ENCODE results near the gene ASTN1. TPM values are rescaled to one million over a fixed set of nuclear protein-coding genes. Genes with fewer than 3 reads are reported as not detected.

The ASTN1 gene
- total RNA-seq, 1 donor: not detected

GRCh38 chr1:176893625-176894352 is 270.7 kb downstream of the ASTN1 start:
- Histone ChIP-seq H3K79me2 (ENCODE audit: insufficient read depth, low read length) (no peaks in the 10 kb centered on the region), H3K9me3 (ENCODE audit: low read depth, low read length) (no peaks in the 10 kb centered on the region), H4K20me1 (ENCODE audit: insufficient read depth, low read length) (no peaks in the 10 kb centered on the region), H3K4me2 (ENCODE audit: insufficient read depth, low read length) (no peak overlapping the region), H3K27ac (ENCODE audit: low read depth, low read length) (no peak overlapping the region), H3K27me3 (ENCODE audit: insufficient read depth, low read length) (peaks cover 3% of the 10 kb centered on the region), H2AFZ (ENCODE audit: low read length) (no peak overlapping the region), H3K4me1 (ENCODE audit: insufficient read depth, low read length) (no peaks in the 10 kb centered on the region), H3K4me3 (ENCODE audit: insufficient read depth, low read length) (no peak overlapping the region), H3K36me3 (ENCODE audit: insufficient read depth, low read length) (no peaks in the 10 kb centered on the region)
- TF ChIP-seq, protein P1, sequence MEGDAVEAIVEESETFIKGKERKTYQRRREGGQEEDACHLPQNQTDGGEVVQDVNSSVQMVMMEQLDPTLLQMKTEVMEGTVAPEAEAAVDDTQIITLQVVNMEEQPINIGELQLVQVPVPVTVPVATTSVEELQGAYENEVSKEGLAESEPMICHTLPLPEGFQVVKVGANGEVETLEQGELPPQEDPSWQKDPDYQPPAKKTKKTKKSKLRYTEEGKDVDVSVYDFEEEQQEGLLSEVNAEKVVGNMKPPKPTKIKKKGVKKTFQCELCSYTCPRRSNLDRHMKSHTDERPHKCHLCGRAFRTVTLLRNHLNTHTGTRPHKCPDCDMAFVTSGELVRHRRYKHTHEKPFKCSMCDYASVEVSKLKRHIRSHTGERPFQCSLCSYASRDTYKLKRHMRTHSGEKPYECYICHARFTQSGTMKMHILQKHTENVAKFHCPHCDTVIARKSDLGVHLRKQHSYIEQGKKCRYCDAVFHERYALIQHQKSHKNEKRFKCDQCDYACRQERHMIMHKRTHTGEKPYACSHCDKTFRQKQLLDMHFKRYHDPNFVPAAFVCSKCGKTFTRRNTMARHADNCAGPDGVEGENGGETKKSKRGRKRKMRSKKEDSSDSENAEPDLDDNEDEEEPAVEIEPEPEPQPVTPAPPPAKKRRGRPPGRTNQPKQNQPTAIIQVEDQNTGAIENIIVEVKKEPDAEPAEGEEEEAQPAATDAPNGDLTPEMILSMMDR (IDR thresholded peaks at IDR 0.05; ENCODE audit: extremely low read depth, low read depth, low read length): no peak
- no peak for DNase-seq (ENCODE audit: insufficient read length, low spot score, missing footprints)

- no peak overlapping the region for H3K27ac ChIP-seq (ENCODE audit: low read depth, low read length)
- no peaks in the 10 kb centered on the region for H3K79me2 ChIP-seq (ENCODE audit: insufficient read depth, low read length)
- H3K9me3 ChIP-seq (ENCODE audit: low read depth, low read length): no peaks in the 10 kb centered on the region
- no peak overlapping the region for H2AFZ ChIP-seq (ENCODE audit: low read length)
- H3K4me3 ChIP-seq (ENCODE audit: insufficient read depth, low read length): no peak overlapping the region
- no peaks in the 10 kb centered on the region for H4K20me1 ChIP-seq (ENCODE audit: insufficient read depth, low read length)
- peaks cover 3% of the 10 kb centered on the region for H3K27me3 ChIP-seq (ENCODE audit: insufficient read depth, low read length)
- H3K4me1 ChIP-seq (ENCODE audit: insufficient read depth, low read length): no peaks in the 10 kb centered on the region
- H3K4me2 ChIP-seq (ENCODE audit: insufficient read depth, low read length): no peak overlapping the region
- no peak for DNase-seq (ENCODE audit: insufficient read length, low spot score, missing footprints)
- H3K36me3 ChIP-seq (ENCODE audit: insufficient read depth, low read length): no peaks in the 10 kb centered on the region
- TF ChIP-seq, protein P1 (IDR thresholded peaks at IDR 0.05; ENCODE audit: extremely low read depth, low read depth, low read length): no peak
Measured at GRCh38 chr1:176888471-176889032, 276.0 kb downstream of the ASTN1 start.

DNA sequence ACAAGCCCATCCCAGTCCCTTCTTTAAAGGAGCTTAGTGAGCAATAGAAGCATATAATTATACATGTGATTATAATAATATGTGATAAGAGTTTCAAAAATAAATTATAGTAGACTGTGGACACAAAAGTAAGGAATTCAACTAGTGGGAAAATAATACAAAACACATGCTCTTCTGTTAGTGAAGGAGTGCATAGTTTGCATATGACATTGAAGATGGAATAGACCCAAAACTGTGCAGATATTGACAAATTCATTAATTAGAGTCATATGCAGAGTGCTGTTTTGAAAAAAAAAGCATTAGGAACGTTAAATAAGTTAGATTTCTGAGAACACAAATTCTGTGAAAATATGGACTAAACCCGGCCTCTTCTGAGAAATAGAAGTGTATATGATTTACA is 278.8 kb downstream of the ASTN1 start:
- H3K36me3 ChIP-seq (ENCODE audit: insufficient read depth, low read length): no peaks in the 10 kb centered on the region
- H3K79me2 ChIP-seq (ENCODE audit: insufficient read depth, low read length): no peaks in the 10 kb centered on the region
- no peaks in the 10 kb centered on the region for H4K20me1 ChIP-seq (ENCODE audit: insufficient read depth, low read length)
- no peak overlapping the region for H3K4me2 ChIP-seq (ENCODE audit: insufficient read depth, low read length)
- H3K27me3 ChIP-seq (ENCODE audit: insufficient read depth, low read length): peaks cover 3% of the 10 kb centered on the region
- H3K27ac ChIP-seq (ENCODE audit: low read depth, low read length): no peak overlapping the region
- no peak for DNase-seq (ENCODE audit: insufficient read length, low spot score, missing footprints)
- H3K4me3 ChIP-seq (ENCODE audit: insufficient read depth, low read length): no peak overlapping the region
- no peaks in the 10 kb centered on the region for H3K4me1 ChIP-seq (ENCODE audit: insufficient read depth, low read length)
- no peaks in the 10 kb centered on the region for H3K9me3 ChIP-seq (ENCODE audit: low read depth, low read length)
- TF ChIP-seq, protein P1 (IDR thresholded peaks at IDR 0.05; ENCODE audit: extremely low read depth, low read depth, low read length): no peak
- no peak overlapping the region for H2AFZ ChIP-seq (ENCODE audit: low read length)

GRCh38 chr1:176885341-176885740 is 279.2 kb downstream of the ASTN1 start:
- no peaks in the 10 kb centered on the region for H4K20me1 ChIP-seq (ENCODE audit: insufficient read depth, low read length)
- no peak for DNase-seq (ENCODE audit: insufficient read length, low spot score, missing footprints)
- H3K4me2 ChIP-seq (ENCODE audit: insufficient read depth, low read length): no peak overlapping the region
- H3K9me3 ChIP-seq (ENCODE audit: low read depth, low read length): no peaks in the 10 kb centered on the region
- no peak overlapping the region for H3K27ac ChIP-seq (ENCODE audit: low read depth, low read length)
- H3K4me1 ChIP-seq (ENCODE audit: insufficient read depth, low read length): no peaks in the 10 kb centered on the region
- H3K79me2 ChIP-seq (ENCODE audit: insufficient read depth, low read length): no peaks in the 10 kb centered on the region
- TF ChIP-seq, protein P1 (IDR thresholded peaks at IDR 0.05; ENCODE audit: extremely low read depth, low read depth, low read length): no peak
- no peak overlapping the region for H2AFZ ChIP-seq (ENCODE audit: low read length)
- peaks cover 3% of the 10 kb centered on the region for H3K27me3 ChIP-seq (ENCODE audit: insufficient read depth, low read length)
- H3K36me3 ChIP-seq (ENCODE audit: insufficient read depth, low read length): no peaks in the 10 kb centered on the region
- H3K4me3 ChIP-seq (ENCODE audit: insufficient read depth, low read length): no peak overlapping the region

All from osteoblast (primary cell).